ENCODE data around the gene MED27. TPM values are rescaled to one million over a fixed set of nuclear protein-coding genes. Genes with fewer than 3 reads are reported as not detected.

Gene MED27
- total RNA-seq, 1 donor from 2014 or later: 34.5 TPM

DNA sequence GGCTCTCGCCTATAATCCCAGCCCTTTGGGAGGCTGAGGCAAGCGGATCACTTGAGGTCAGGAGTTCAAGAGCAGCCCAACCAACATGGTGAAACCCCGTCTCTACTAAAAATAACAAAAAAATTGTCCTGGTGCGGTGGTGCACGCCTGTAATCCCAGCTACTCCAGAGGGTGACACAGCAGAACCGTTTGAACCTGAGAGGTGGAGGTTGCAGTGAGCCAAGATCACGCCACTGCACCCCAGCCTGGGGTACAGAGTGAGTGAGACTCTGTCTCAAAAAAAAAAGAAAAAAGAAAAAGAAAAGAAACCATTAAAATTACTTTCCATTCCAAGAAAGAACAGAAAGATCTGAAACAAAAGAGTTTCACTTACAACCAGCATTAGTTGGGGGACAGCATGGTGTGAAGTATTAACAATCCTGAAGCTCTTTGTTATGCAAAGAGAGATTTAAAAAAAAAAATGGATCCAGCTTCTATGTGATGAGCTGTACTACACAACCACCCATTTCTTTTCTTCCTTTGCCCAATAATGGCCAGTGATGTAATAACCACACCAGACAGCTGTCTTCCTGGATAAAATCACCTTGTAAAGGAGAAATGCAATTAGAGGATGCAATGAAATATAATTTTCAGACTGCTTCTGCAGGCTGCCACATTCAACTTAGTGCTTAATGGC lies 76.9 kb downstream of the MED27 start:
- no peak for DNase-seq (ENCODE audit: low read depth)
- Histone ChIP-seq H3K27me3 (ENCODE audit: control insufficient read depth, insufficient read depth, low read length) (no peaks in the 10 kb centered on the region), H3K36me3 (ENCODE audit: control insufficient read depth, insufficient read depth, low read length) (no peaks in the 10 kb centered on the region), H3K4me3 (ENCODE audit: low read depth, low read length) (no peak overlapping the region)
- TF ChIP-seq, protein P1, sequence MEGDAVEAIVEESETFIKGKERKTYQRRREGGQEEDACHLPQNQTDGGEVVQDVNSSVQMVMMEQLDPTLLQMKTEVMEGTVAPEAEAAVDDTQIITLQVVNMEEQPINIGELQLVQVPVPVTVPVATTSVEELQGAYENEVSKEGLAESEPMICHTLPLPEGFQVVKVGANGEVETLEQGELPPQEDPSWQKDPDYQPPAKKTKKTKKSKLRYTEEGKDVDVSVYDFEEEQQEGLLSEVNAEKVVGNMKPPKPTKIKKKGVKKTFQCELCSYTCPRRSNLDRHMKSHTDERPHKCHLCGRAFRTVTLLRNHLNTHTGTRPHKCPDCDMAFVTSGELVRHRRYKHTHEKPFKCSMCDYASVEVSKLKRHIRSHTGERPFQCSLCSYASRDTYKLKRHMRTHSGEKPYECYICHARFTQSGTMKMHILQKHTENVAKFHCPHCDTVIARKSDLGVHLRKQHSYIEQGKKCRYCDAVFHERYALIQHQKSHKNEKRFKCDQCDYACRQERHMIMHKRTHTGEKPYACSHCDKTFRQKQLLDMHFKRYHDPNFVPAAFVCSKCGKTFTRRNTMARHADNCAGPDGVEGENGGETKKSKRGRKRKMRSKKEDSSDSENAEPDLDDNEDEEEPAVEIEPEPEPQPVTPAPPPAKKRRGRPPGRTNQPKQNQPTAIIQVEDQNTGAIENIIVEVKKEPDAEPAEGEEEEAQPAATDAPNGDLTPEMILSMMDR (IDR thresholded peaks at IDR 0.05; ENCODE audit: insufficient read depth, low read length, poor library complexity, severe bottlenecking): no peak

DNA sequence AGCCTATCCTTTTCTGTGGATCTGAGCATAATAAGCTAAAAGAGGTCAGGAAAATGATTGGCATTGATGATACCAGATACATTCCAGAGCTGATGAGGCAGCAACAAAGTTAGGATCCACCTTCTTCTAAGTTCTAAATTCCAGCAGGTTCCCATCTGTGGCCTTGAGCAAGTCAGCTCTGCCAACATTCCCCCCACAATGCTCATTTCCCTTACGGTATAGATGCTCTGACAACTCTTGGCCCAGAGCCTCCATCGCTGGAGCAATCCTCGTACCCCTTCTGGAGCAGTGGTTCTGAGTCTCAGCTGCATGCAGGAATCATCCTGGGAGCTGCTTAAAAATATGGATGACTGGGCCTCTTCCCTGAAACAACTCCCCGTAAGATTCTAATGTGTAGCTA lies 78.1 kb downstream of the MED27 start:
- H3K4me3 ChIP-seq (ENCODE audit: low read depth, low read length): no peak overlapping the region
- H3K36me3 ChIP-seq (ENCODE audit: control insufficient read depth, insufficient read depth, low read length): no peaks in the 10 kb centered on the region
- no peak for DNase-seq (ENCODE audit: low read depth)
- TF ChIP-seq, protein P1 (IDR thresholded peaks at IDR 0.05; ENCODE audit: insufficient read depth, low read length, poor library complexity, severe bottlenecking): no peak
- H3K27me3 ChIP-seq (ENCODE audit: control insufficient read depth, insufficient read depth, low read length): no peaks in the 10 kb centered on the region

DNA sequence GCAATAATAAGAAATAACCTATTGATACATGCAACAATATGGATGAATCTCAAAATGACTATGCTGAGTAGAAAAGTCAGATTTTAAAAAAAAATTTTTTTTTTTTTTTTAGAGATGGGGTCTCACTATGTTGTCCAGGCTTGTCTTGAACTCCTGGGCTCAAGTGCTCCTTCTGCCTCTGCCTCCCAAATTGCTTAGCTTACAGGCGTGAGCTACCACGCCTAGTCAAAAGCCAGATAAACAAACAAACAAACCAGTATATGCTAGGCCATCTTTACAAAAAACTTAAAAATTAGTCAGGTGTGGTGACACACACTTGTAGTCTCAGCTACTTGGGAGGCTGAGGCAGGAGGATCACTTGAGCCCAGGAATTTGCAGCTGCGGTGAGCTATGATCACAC lies 79.0 kb downstream of the MED27 start:
- H3K4me3 ChIP-seq (ENCODE audit: low read depth, low read length): no peak overlapping the region
- TF ChIP-seq, protein P1 (IDR thresholded peaks at IDR 0.05; ENCODE audit: insufficient read depth, low read length, poor library complexity, severe bottlenecking): no peak
- DNase-seq (ENCODE audit: low read depth): no peak
- H3K27me3 ChIP-seq (ENCODE audit: control insufficient read depth, insufficient read depth, low read length): no peaks in the 10 kb centered on the region
- H3K36me3 ChIP-seq (ENCODE audit: control insufficient read depth, insufficient read depth, low read length): no peaks in the 10 kb centered on the region

DNA sequence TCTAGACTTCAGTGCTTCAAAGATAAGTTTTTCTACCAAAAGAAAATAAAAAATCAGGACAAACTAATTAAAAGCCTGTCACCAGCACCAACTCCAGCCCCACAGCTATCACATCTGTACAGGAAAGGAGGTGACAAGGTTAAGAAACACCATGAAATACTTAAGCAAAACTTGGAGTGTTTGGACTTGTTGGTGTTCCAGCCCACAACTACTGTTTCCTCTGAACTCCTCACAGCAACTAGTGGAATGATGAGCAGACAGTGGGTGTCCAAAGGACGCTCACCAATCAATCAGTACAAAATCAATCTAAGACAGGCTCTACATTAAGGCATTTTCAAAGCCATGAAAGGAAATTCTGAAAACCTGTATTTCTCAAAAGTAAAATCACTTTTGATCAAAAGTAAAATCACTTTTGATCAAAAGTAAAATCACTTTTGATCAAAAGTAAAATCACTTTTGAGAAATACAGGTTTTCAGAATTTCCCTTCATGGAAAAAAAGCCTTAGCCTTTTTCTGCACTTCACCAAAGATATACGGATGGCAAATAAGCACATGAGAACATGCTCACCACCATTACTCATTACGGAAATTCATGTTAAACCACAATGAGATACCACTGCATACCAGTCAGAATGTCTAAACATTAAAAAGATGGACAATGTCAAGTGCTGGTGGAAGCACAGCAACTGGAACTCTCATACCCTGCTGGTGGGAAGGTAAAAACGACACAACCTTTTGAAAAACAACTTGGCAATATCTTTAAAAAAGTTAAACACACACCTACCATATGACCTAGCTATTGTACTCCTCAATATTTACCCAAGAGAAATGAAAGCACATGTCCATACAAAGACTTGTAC lies 79.7 kb downstream of the MED27 start:
- Histone ChIP-seq H3K36me3 (ENCODE audit: control insufficient read depth, insufficient read depth, low read length) (no peaks in the 10 kb centered on the region), H3K27me3 (ENCODE audit: control insufficient read depth, insufficient read depth, low read length) (no peaks in the 10 kb centered on the region), H3K4me3 (ENCODE audit: low read depth, low read length) (no peak overlapping the region)
- TF ChIP-seq, protein P1 (IDR thresholded peaks at IDR 0.05; ENCODE audit: insufficient read depth, low read length, poor library complexity, severe bottlenecking): peak; percentile 24
- DNase-seq (ENCODE audit: low read depth): peak; percentile 67

DNA sequence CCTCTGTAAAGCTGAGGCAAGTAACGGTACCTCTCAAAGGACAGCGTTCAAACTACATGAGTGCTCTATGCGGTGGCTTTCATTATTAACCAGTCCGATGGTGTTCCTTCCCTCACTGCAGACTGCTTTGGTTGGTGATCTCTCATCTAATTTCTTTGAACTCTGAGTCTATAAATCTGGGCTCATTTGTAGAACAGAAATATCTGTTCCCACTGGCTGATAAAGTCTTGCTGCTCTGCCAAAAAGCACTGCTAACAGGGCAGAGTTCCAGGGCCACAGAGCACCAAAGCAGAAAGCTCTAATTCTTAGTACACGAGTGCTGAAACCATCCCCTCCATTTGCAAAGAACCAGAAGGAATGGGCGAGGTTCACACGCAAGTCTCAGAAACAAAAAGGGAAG lies 81.9 kb downstream of the MED27 start:
- H3K4me3 ChIP-seq (ENCODE audit: low read depth, low read length): no peak overlapping the region
- no peak for DNase-seq (ENCODE audit: low read depth)
- TF ChIP-seq, protein P1 (IDR thresholded peaks at IDR 0.05; ENCODE audit: insufficient read depth, low read length, poor library complexity, severe bottlenecking): no peak
- no peaks in the 10 kb centered on the region for H3K27me3 ChIP-seq (ENCODE audit: control insufficient read depth, insufficient read depth, low read length)
- no peaks in the 10 kb centered on the region for H3K36me3 ChIP-seq (ENCODE audit: control insufficient read depth, insufficient read depth, low read length)

All from kidney epithelial cell (primary cell).